ENCODE results near the gene SFSWAP.

The SFSWAP gene

GRCh38 chr12:131745706-131746105 lies 34.8 kb downstream of the SFSWAP start:
- no peak for TF ChIP-seq GABPA (IDR thresholded peaks at IDR 0.05; ENCODE audit: low read depth)
- no peak for TF ChIP-seq CTCF (IDR thresholded peaks at IDR 0.05; ENCODE audit: insufficient read depth, low read length)
- TF ChIP-seq SPI1 (IDR thresholded peaks at IDR 0.05; ENCODE audit: borderline replicate concordance, low read depth), result no peak
- no peak for TF ChIP-seq POLR2AphosphoS5 (IDR thresholded peaks at IDR 0.05; ENCODE audit: low read depth)
- no peak for TF ChIP-seq REST (IDR thresholded peaks at IDR 0.05; ENCODE audit: insufficient replicate concordance, low read depth)
- H3K4me3 ChIP-seq (replicated peaks; ENCODE audit: insufficient read depth, low read length), result no peak overlapping the region
- H3K27me3 ChIP-seq (ENCODE audit: insufficient read depth, poor library complexity, severe bottlenecking), result no peaks in the 10 kb centered on the region
- no peak for DNase-seq (ENCODE audit: low read depth in 1 of 2, low spot score in 1 of 2)
- no peak overlapping the region for H3K27ac ChIP-seq (replicated peaks)

- H3K27ac ChIP-seq (replicated peaks), result no peak overlapping the region
- no peak for DNase-seq (ENCODE audit: low read depth in 1 of 2, low spot score in 1 of 2)
- no peak overlapping the region for H3K4me3 ChIP-seq (replicated peaks; ENCODE audit: insufficient read depth, low read length)
- H3K27me3 ChIP-seq (ENCODE audit: insufficient read depth, poor library complexity, severe bottlenecking), result no peaks in the 10 kb centered on the region
- no peak for TF ChIP-seq GABPA (IDR thresholded peaks at IDR 0.05; ENCODE audit: low read depth)
- no peak for TF ChIP-seq SPI1 (IDR thresholded peaks at IDR 0.05; ENCODE audit: borderline replicate concordance, low read depth)
- TF ChIP-seq REST (IDR thresholded peaks at IDR 0.05; ENCODE audit: insufficient replicate concordance, low read depth), result no peak
- no peak for TF ChIP-seq POLR2AphosphoS5 (IDR thresholded peaks at IDR 0.05; ENCODE audit: low read depth)
Observed at GRCh38 chr12:131747276-131748177, 36.6 kb downstream of the SFSWAP start.

GRCh38 chr12:131749618-131750315 lies 38.9 kb downstream of the SFSWAP start:
- Histone ChIP-seq H3K27me3 (ENCODE audit: insufficient read depth, poor library complexity, severe bottlenecking) (no peaks in the 10 kb centered on the region), H3K27ac (replicated peaks) (no peak overlapping the region), H3K4me3 (replicated peaks; ENCODE audit: insufficient read depth, low read length) (no peak overlapping the region)
- TF ChIP-seq SPI1 (IDR thresholded peaks at IDR 0.05; ENCODE audit: borderline replicate concordance, low read depth), result no peak
- no peak for TF ChIP-seq GABPA (IDR thresholded peaks at IDR 0.05; ENCODE audit: low read depth)
- TF ChIP-seq POLR2AphosphoS5 (IDR thresholded peaks at IDR 0.05; ENCODE audit: low read depth), result no peak
- DNase-seq (ENCODE audit: low read depth in 1 of 2, low spot score in 1 of 2), result no peak

GRCh38 chr12:131751335-131751734 lies 40.4 kb downstream of the SFSWAP start:
- no peak for TF ChIP-seq POLR2AphosphoS5 (IDR thresholded peaks at IDR 0.05; ENCODE audit: low read depth)
- no peak for TF ChIP-seq REST (IDR thresholded peaks at IDR 0.05; ENCODE audit: insufficient replicate concordance, low read depth)
- TF ChIP-seq CTCF (IDR thresholded peaks at IDR 0.05; ENCODE audit: insufficient read depth, low read length), result no peak
- TF ChIP-seq SPI1 (IDR thresholded peaks at IDR 0.05; ENCODE audit: borderline replicate concordance, low read depth), result no peak
- TF ChIP-seq GABPA (IDR thresholded peaks at IDR 0.05; ENCODE audit: low read depth), result no peak
- DNase-seq (ENCODE audit: low read depth in 1 of 2, low spot score in 1 of 2), result no peak
- no peak overlapping the region for H3K4me3 ChIP-seq (replicated peaks; ENCODE audit: insufficient read depth, low read length)
- no peaks in the 10 kb centered on the region for H3K27me3 ChIP-seq (ENCODE audit: insufficient read depth, poor library complexity, severe bottlenecking)
- H3K27ac ChIP-seq (replicated peaks), result no peak overlapping the region

Measured in HL-60 (cell line).